Right ventricle myocardium inferior (tissue), 1 donor: ENCODE measurements around the gene EPHA1. TPM values are rescaled to one million over a fixed set of nuclear protein-coding genes. Genes with fewer than 3 reads are reported as not detected.
"Not testable (repeated sequence)": the region's sequence is repeated elsewhere in the genome, so short reads cannot be mapped to it uniquely, and the experiment has no call there.

Experiments used
- ATAC-seq: fragments of 200-7000 bp; cut with Tn5 transposase; one replicate; pipeline ENCODE4 v1.9.1; 2020; ENCODE audit warnings: mild to moderate bottlenecking, moderate library complexity
- DNase-seq: peaks from one replicate; pipeline ENCODE4 v3.0.0; 2021; ENCODE audit errors: missing footprints
- intact Hi-C: fragments of 100-400 bp; cut with DNase I; formaldehyde crosslinking; loops from one replicate; pipeline ENCODE4 v1.11.0; 2022
- total RNA-seq: library from RNA; stranded (reverse); fragmentation: NEBNext Ultra II Directional; extraction: Animal tissue kit (Norgen Biotek cat#: 25700); gene quantifications from one replicate; pipeline ENCODE4 v1.2.1, GENCODE V29; 2021
- donor health status: DM: no; HTN: yes; CAD: no; lungs with severe emphysema.

The EPHA1 gene
- total RNA-seq, 1 donor from 2014 or later: not detected

GRCh38 chr7:143435266-143435665 is 26.6 kb upstream of the EPHA1 start:
- intact Hi-C loops: no loop called here
- no peak for ATAC-seq
- no peak for DNase-seq

- intact Hi-C loops: no loop called here
- DNase-seq: peak; percentile 82
- peak; percentile 42 for ATAC-seq
Measured at GRCh38 chr7:143434660-143435059, 26.0 kb upstream of the EPHA1 start.

- ATAC-seq (no peak), DNase-seq (no peak)
- intact Hi-C loops: no loop called here
Measured at GRCh38 chr7:143433759-143434158, 25.1 kb upstream of the EPHA1 start.

- intact Hi-C loops: no loop called here
- DNase-seq (no peak), ATAC-seq (no peak)
Measured at GRCh38 chr7:143431109-143431508, 22.5 kb upstream of the EPHA1 start.

- no peak for DNase-seq
- ATAC-seq: no peak
- intact Hi-C loops: no loop called here
Measured at GRCh38 chr7:143429770-143430698, 21.4 kb upstream of the EPHA1 start.

GRCh38 chr7:143426479-143427142 is 18.0 kb upstream of the EPHA1 start:
- no peak for ATAC-seq
- intact Hi-C loops: no loop called here
- DNase-seq: no peak

GRCh38 chr7:143424476-143424875 is 15.8 kb upstream of the EPHA1 start:
- intact Hi-C loops: not testable (repeated sequence)

GRCh38 chr7:143422033-143422432 is 13.4 kb upstream of the EPHA1 start:
- intact Hi-C loops: no loop called here
- ATAC-seq (no peak), DNase-seq (no peak)

More at GRCh38 chr7:143424476-143424875, 15.8 kb upstream of the EPHA1 start:
- ATAC-seq, DNase-seq: not testable (repeated sequence)

GRCh38 chr7:143420624-143421023 is 12.0 kb upstream of the EPHA1 start:
- intact Hi-C loops, DNase-seq, ATAC-seq: not testable (repeated sequence)

- intact Hi-C loops: loop anchor here (5.0 kb wide), 2 partner anchors 113 to 413 kb away; no protein-coding TSS in a partner anchor
- ATAC-seq (no peak), DNase-seq (no peak)
Measured at GRCh38 chr7:143419880-143420279, 11.2 kb upstream of the EPHA1 start.

- DNase-seq (no peak), ATAC-seq (no peak)
- intact Hi-C loops: loop anchor here (5.0 kb wide), 2 partner anchors 112 to 412 kb away; no protein-coding TSS in a partner anchor
Measured at GRCh38 chr7:143418681-143419458, 10.2 kb upstream of the EPHA1 start.

- intact Hi-C loops: loop anchor here (2.0 to 5.0 kb wide), 3 partner anchors 111 to 411 kb away; no protein-coding TSS in a partner anchor
Measured at GRCh38 chr7:143417734-143418383, 9.2 kb upstream of the EPHA1 start.

GRCh38 chr7:143416565-143417149 is 8.0 kb upstream of the EPHA1 start:
- DNase-seq (no peak), ATAC-seq (no peak)
- intact Hi-C loops: loop anchor here (1.0 to 5.0 kb wide), 4 partner anchors 36 to 409 kb away; no protein-coding TSS in a partner anchor

More at GRCh38 chr7:143417734-143418383, 9.2 kb upstream of the EPHA1 start:
- ATAC-seq (no peak), DNase-seq (no peak)

- ATAC-seq (no peak), DNase-seq (no peak)
- intact Hi-C loops: loop anchor here (1.0 to 5.0 kb wide), 4 partner anchors 36 to 409 kb away; no protein-coding TSS in a partner anchor
Measured at GRCh38 chr7:143415742-143416397, 7.2 kb upstream of the EPHA1 start.

- not testable (repeated sequence) for ATAC-seq, DNase-seq
- intact Hi-C loops: loop anchor here (5.0 kb wide), 2 partner anchors 108 to 408 kb away; no protein-coding TSS in a partner anchor
Measured at GRCh38 chr7:143415209-143415608, 6.6 kb upstream of the EPHA1 start.

- DNase-seq (no peak), ATAC-seq (no peak)
- intact Hi-C loops: no loop called here
Measured at GRCh38 chr7:143413123-143413522, 4.5 kb upstream of the EPHA1 start.

GRCh38 chr7:143411976-143412708 is 3.5 kb upstream of the EPHA1 start:
- ATAC-seq: no peak
- intact Hi-C loops: no loop called here
- peak; percentile 34 for DNase-seq
